Tibial artery (tissue), 4 donors: Measurements from ENCODE around the gene OR2M5.

Source experiments
- DNase-seq, 2 donors: peaks; one replicate each; pipeline ENCODE4 v3.0.0-alpha.2; 2019
- H3K27ac ChIP-seq, 2 donors: fragments of 200-600 bp; sonication (generic) in 1 of 2; 1 replicate in 1 of 2; 2 replicates in 1 of 2; pipeline ENCODE4 v1.5.1; 2018 to 2019; ENCODE audit warnings: mild to moderate bottlenecking in 1 of 2
- H3K27me3 ChIP-seq, 2 donors: fragments of 200-600 bp; sonication (generic) in 1 of 2; one replicate each; pipeline versions ENCODE4 v1.5.1 to v1.6.0; 2016 to 2019
- H3K36me3 ChIP-seq, 3 donors: fragments of 200-600 bp; sonication (generic) in 2 of 3; one replicate each; pipeline ENCODE4 v1.5.1; 2016 to 2019; ENCODE audit warnings: mild to moderate bottlenecking in 2 of 3
- H3K4me1 ChIP-seq, 4 donors: fragments of 200-600 bp; sonication (generic) in 2 of 4; 1 replicate in 3 of 4; 2 replicates in 1 of 4; pipeline ENCODE4 v1.5.1; 2016 to 2019
- H3K4me3 ChIP-seq, 2 donors: fragments of 200-600 bp; sonication (generic) in 1 of 2; 1 replicate in 1 of 2; 2 replicates in 1 of 2; pipeline ENCODE4 v1.5.1; 2018 to 2019; ENCODE audit warnings: mild to moderate bottlenecking in 2 of 2
- H3K9me3 ChIP-seq, 3 donors: fragments of 200-600 bp; sonication (generic) in 1 of 3; one replicate each; pipeline ENCODE4 v1.5.1; 2016 to 2019
- intact Hi-C: fragments of 100-400 bp; cut with DNase I; formaldehyde crosslinking; loops from one replicate; pipeline ENCODE4 v1.15.0; 2023; ENCODE audit warnings: low total_unique reads
- TF ChIP-seq, protein P1 (sequence below), 2 experiments: fragments of 200-600 bp in 1 of 2; fragments of 450-650 bp in 1 of 2; IDR thresholded peaks; one replicate each; pipeline ENCODE4 v1.5.1; 2017 to 2019; ENCODE audit warnings: antibody characterized with exemption in 2 of 2, mild to moderate bottlenecking in 1 of 2, moderate library complexity in 1 of 2

The OR2M5 gene

GRCh38 chr1:248155927-248156326, 11.0 kb downstream of the OR2M5 start:
- intact Hi-C loops, result no loop called here
- Histone ChIP-seq H3K27ac (no peak overlapping the region), H3K36me3 (no peaks in the 10 kb centered on the region), H3K4me3 (no peak overlapping the region), H3K27me3 (no peaks in the 10 kb centered on the region), H3K4me1 (no peaks in the 10 kb centered on the region), H3K9me3 (no peaks in the 10 kb centered on the region)
- TF ChIP-seq, protein P1, sequence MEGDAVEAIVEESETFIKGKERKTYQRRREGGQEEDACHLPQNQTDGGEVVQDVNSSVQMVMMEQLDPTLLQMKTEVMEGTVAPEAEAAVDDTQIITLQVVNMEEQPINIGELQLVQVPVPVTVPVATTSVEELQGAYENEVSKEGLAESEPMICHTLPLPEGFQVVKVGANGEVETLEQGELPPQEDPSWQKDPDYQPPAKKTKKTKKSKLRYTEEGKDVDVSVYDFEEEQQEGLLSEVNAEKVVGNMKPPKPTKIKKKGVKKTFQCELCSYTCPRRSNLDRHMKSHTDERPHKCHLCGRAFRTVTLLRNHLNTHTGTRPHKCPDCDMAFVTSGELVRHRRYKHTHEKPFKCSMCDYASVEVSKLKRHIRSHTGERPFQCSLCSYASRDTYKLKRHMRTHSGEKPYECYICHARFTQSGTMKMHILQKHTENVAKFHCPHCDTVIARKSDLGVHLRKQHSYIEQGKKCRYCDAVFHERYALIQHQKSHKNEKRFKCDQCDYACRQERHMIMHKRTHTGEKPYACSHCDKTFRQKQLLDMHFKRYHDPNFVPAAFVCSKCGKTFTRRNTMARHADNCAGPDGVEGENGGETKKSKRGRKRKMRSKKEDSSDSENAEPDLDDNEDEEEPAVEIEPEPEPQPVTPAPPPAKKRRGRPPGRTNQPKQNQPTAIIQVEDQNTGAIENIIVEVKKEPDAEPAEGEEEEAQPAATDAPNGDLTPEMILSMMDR (IDR thresholded peaks at IDR 0.05), result no peak
- no peak for DNase-seq

DNA sequence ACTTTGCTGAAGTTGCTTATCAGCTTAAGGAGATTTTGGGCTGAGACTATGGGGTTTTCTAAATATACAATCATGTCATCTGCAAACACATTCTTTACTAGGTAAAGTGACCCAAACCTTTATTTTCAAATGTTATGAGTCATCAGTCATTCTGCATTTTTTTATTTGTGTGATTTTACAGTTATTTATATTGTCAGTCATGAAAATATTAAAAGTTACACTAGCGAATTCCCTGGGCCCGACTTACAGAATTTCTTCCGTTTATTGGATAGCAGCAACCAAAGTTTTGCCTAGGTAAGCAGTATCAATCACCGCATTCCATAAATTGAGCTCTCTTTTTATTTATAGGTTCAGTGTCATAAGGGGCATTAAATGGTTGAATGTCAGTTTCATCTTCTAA, 13.8 kb downstream of the OR2M5 start:
- intact Hi-C loops, result no loop called here
- Histone ChIP-seq H3K27me3 (no peaks in the 10 kb centered on the region), H3K9me3 (no peaks in the 10 kb centered on the region), H3K4me1 (no peaks in the 10 kb centered on the region), H3K36me3 (no peaks in the 10 kb centered on the region), H3K27ac (no peak overlapping the region), H3K4me3 (no peak overlapping the region)
- TF ChIP-seq, protein P1 (IDR thresholded peaks at IDR 0.05), result no peak
- DNase-seq, result no peak

GRCh38 chr1:248164031-248164430, 19.1 kb downstream of the OR2M5 start:
- no peak for DNase-seq
- no peaks in the 10 kb centered on the region for H3K36me3 ChIP-seq
- no peak overlapping the region for H3K27ac ChIP-seq
- intact Hi-C loops, result no loop called here
- TF ChIP-seq, protein P1 (IDR thresholded peaks at IDR 0.05), result no peak
- H3K4me3 ChIP-seq, result no peak overlapping the region
- no peaks in the 10 kb centered on the region for H3K27me3 ChIP-seq
- H3K4me1 ChIP-seq, result no peaks in the 10 kb centered on the region
- H3K9me3 ChIP-seq, result no peaks in the 10 kb centered on the region

- Histone ChIP-seq H3K4me1 (no peaks in the 10 kb centered on the region), H3K4me3 (no peak overlapping the region), H3K27ac (no peak overlapping the region), H3K36me3 (no peaks in the 10 kb centered on the region), H3K27me3 (no peaks in the 10 kb centered on the region), H3K9me3 (no peaks in the 10 kb centered on the region)
- intact Hi-C loops, result no loop called here
- TF ChIP-seq, protein P1 (IDR thresholded peaks at IDR 0.05), result no peak
- DNase-seq, result no peak
Observed at GRCh38 chr1:248165186-248165585, 20.2 kb downstream of the OR2M5 start.

GRCh38 chr1:248174521-248174920, 29.6 kb downstream of the OR2M5 start, which contains the start of gene OR2M2:
Gene OR2M2, plus strand, starts transcription at chr1:248174821. Its CDS starts 5,165 bp downstream, at chr1:248179986.
- H3K9me3 ChIP-seq, result no peaks in the 10 kb centered on the region
- H3K27me3 ChIP-seq, result no peaks in the 10 kb centered on the region
- intact Hi-C loops, result no loop called here
- no peaks in the 10 kb centered on the region for H3K4me1 ChIP-seq
- no peak within 1 kb of the TSS for H3K4me3 ChIP-seq
- no peak for DNase-seq
- TF ChIP-seq, protein P1 (IDR thresholded peaks at IDR 0.05), result no peak
- no peaks in the 10 kb centered on the region for H3K36me3 ChIP-seq
- H3K27ac ChIP-seq, result no peak within 1 kb of the TSS

DNA sequence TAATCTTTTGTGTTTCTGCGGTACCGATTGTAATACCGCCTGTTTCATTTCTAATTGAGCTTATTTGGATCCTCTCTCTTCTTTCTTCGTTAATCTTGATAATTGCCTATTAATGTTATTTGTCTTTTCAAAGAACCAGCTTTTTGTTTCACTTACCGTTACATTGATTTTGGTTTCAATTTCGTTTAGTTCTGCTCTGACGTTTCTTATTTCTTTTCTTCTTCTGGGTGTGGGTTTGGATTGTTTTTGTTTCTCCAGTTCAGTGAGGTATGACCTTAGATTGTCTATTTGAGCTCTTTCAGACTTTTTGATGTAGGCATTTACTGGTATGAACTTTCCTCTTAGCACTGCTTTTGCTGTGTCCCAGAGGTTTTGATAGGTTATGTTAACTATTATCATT, 39.0 kb downstream of the OR2M5 start:
- Histone ChIP-seq H3K4me3 (no peak overlapping the region), H3K36me3 (no peaks in the 10 kb centered on the region), H3K27ac (no peak overlapping the region), H3K4me1 (no peaks in the 10 kb centered on the region), H3K9me3 (no peaks in the 10 kb centered on the region), H3K27me3 (no peaks in the 10 kb centered on the region)
- intact Hi-C loops, result no loop called here
- DNase-seq, result no peak
- TF ChIP-seq, protein P1 (IDR thresholded peaks at IDR 0.05), result no peak
